ENCODE measurements around the gene TAF1A.

DNA sequence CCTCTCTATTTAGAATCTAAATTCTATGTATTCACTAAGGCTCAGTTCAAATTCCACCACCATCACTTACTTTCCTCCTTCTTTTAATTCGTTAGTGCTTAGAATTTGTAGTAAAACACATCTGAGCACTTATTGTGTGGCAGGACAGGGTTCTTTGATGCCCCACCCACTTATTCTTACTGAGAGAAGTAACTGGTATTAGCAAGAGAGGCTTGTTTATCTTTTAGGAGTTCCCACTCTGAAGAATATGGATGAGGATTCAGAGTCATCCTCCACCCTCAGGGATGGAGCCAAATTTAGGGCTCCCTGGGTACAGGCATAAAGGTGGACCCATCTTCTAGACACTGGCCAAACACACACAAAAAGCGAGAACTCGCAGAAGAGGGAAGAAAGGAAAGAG lies 11.5 kb upstream of the TAF1A start:
- TF ChIP-seq, protein P1, sequence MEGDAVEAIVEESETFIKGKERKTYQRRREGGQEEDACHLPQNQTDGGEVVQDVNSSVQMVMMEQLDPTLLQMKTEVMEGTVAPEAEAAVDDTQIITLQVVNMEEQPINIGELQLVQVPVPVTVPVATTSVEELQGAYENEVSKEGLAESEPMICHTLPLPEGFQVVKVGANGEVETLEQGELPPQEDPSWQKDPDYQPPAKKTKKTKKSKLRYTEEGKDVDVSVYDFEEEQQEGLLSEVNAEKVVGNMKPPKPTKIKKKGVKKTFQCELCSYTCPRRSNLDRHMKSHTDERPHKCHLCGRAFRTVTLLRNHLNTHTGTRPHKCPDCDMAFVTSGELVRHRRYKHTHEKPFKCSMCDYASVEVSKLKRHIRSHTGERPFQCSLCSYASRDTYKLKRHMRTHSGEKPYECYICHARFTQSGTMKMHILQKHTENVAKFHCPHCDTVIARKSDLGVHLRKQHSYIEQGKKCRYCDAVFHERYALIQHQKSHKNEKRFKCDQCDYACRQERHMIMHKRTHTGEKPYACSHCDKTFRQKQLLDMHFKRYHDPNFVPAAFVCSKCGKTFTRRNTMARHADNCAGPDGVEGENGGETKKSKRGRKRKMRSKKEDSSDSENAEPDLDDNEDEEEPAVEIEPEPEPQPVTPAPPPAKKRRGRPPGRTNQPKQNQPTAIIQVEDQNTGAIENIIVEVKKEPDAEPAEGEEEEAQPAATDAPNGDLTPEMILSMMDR (conservative IDR thresholded peaks at IDR 0.05; ENCODE audit: low read length), result no peak
- no peak for TF ChIP-seq EZH2phosphoT487 (IDR thresholded peaks at IDR 0.05; ENCODE audit: borderline replicate concordance, low read depth, low read length)
